ACHN (cell line): ENCODE results near the gene STXBP5.

Experiments used
- DNase-seq: peaks from one replicate; pipeline ENCODE4 v3.0.0-alpha.2; 2015
- in situ Hi-C: cut with HindIII; loops from 2 replicates; pipeline ENCODE4 v1.10.0; 2017; ENCODE audit warnings: low sequenced_read_pairs, low pct_ligation_motif_present, low pct_unique_long_range_greater_than_20kb

STXBP5 gene

DNA sequence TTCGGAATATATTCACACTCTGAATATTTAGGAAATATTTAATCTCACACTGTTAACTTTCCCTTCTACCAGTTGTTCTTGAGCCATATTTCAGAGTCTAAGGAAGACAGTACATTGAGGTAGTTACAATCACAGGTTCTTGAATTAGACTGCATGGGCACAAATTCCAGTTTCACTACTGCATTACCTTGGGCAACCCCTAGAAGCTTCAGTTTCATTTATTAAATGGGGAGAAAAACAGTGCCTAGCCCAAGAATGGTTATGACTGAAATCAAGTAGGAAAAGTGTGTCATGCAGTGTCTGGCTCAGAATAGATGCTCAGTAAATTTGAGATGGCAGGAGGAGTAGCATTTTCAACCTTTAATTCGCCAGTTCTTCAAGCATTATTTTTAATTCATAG, 179.8 kb downstream of the STXBP5 start:
- in situ Hi-C loops: no loop called here
- no peak for DNase-seq

DNA sequence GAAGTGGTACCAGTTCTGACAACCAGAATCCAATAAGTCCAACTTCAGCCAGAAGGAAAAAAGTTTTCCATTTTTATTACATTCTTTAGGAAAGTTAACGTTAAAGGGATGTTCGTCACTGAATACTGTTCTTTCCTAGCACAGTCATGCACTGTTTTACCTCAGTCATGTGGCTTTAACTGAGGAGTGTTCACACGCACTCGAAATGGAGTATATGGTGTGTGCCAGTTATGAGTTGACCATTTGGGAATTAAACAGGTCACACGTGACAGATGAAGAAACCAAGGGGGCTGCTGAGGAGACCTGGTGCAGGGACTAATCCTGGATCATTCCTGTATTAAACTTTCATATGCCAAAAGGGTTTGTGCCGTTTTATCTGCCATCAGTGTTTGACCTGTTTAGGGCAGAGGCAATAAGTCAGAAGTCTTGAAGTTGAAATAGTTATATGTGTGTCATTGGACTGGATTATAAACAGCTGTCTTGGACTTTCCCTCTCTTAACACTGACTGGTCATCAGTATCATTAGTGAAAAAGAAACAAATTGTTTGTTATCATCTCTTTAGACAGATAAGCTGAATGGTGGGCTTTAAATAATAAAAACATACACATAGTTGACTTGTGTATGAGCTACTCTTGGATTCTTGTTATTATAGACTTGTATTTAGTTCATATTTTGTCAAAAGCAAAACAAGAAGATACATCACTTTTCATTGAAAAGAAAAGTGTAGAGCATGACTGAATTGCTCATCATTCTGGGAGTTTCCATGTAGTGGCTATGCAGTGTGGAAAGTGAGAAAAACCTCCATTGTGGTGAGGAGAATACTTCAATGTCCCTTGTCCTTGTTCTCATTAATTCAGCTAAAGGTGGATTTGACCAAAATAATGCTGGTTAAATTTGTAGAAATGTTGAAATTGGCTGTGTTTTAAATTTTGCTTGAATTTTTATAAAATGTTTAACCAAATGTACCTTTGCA, 180.8 kb downstream of the STXBP5 start:
- in situ Hi-C loops: no loop called here
- DNase-seq: no peak

DNA sequence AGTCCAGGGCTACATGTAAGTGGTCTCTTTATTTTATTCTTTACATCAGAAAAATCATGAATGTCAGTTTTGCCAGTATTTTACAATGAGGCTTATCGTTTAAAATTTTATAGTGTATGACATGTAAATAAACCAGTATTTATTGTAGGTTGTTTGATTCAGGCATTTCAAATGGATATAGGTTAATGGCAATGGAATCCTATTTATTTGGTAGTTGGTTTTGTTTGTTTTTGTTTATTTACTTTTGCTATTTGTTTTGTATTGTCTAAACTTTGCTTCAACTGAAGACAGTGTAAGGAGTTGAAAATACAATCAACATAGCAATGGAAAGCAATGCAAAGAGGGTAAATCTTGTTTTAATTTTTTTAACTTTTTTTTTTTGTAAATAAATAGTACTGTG, 185.2 kb downstream of the STXBP5 start:
- no peak for DNase-seq
- in situ Hi-C loops: no loop called here

DNA sequence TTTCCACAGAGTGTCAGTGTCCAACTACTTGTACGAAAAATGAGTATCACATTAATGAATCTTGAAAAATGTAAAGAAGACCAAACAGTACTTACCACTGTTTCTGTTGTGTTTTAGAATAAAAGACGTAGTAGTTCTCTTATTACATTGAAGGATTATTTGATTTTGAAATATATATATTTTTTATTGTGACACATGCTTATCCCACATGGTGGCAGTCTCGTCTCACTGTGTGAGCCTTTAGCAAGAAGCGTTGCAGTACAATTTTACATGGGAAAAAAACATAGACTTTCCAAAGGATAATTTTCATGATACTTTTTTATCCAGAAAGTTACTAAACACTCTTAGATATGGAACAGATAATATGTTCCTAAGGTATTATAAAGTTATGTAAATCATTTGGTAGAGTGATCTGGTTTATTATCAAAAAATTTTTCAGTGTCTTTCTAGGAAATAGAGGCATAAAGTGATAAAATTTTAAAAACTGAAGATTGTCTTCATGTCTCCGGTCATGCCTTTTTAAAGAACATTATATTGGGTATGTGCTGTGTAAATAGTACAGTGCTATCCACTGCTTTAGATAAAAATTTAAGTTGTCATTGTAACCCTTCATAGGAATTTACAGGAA, 186.8 kb downstream of the STXBP5 start:
- in situ Hi-C loops: no loop called here

DNA sequence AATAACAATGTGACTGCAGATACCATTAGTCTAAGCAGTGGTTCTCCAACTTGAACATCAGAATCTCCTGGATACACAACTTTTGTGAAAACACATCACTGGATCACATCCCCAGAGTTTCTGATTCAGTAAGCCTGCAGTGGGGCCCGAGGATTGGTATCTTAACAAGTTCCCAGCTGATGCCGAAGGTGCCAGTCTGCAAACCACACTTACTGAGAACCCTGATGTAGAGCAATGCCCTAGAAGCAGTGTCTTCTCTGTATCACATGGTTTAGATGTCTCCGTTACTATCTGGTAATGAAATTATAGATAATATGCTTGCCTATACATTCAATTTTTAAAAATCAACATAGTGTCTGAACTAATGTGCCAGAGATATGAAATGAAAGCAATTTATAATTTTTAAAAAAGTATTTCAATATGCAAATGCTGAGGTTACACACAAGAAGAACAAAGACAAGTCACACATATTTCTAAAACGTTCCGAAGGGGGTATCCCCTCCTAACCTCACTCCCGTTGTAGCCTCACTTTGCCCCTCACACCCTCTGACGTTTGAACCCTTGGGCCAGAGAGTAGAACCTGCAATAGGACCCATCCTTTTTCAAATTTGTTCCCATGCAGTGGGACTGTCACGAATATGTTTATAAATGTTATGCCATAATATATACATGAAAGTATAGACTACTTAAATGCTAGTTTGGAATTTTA, 188.9 kb downstream of the STXBP5 start:
- in situ Hi-C loops: no loop called here
- no peak for DNase-seq

More for the DNA sequence above, 186.8 kb downstream of the STXBP5 start:
- DNase-seq: peak; percentile 24

DNA sequence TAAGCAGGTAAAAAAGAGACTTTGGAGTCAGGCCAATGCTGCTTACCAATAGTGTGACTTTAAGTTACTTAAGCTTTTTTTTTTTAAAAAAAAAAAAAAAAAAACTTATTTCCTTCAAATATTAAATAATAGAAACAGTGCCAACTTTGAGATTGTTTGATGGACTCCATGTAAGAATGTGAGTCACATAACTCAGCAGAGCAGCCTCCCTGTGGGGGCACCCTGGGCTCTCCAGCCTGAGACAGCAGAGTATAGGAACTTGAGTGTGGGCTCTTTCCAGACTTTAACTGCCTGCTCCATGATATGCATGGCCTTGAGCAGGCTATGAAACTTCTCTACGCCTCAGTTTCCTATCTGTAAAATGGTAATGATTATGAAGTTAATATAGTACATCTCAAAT, 190.9 kb downstream of the STXBP5 start:
- in situ Hi-C loops: no loop called here
- no peak for DNase-seq

DNA sequence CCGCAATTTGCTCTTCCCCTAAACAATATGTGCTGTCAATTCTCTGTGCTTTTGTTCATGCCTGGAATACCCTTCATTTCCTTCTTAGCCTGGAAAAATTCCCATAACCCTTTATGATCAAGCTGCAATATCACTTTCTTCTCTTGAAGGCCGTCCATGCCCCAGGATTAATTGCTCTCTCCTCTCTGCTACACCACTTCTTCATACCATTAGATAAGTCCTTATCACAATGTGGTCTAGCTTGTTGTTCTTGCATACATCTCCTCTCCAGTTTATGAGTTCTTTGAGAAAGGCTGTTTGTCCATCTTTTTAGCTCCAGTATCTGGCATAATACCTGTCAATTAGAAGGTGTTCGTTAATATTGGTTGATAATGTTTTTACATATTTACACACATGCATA, 193.1 kb downstream of the STXBP5 start:
- in situ Hi-C loops: no loop called here
- DNase-seq: no peak

DNA sequence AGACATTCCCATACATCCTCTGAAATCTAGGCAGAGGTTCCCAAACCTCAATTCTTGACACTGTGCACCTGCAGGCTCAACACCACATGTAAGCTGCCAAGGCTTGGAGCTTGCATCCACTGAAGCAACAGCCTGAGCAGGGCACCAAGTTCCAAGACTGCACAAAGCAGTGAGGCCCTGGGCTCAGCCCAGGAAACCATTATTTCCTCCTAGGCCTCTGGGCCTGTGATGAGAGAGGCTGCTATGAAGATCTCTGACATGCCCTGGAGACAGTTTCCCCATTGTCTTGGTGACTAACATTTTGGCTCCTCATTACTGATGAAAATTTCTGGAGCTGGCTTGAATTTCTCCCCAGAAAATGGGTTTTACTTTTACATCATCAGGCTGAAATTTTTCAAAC, 196.8 kb downstream of the STXBP5 start:
- no peak for DNase-seq
- in situ Hi-C loops: no loop called here

DNA sequence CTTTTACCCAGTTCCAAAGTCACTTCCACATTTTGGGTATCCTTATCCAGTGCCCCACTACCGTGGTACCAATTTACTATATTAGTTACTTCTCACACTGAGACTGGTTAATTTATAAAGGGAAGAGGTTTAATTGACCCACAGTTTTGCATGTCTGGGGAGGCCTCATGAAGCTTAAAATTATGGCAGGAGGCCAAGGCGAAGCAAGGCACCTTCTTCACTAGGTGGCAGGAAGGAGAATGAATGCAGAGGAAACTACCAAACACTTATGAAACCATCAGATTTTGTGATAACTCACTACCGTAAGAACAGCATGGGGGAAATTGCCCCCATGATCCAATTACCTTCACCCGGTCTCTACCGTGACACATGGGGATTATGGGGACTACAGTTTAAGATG, 197.6 kb downstream of the STXBP5 start:
- in situ Hi-C loops: no loop called here

DNA sequence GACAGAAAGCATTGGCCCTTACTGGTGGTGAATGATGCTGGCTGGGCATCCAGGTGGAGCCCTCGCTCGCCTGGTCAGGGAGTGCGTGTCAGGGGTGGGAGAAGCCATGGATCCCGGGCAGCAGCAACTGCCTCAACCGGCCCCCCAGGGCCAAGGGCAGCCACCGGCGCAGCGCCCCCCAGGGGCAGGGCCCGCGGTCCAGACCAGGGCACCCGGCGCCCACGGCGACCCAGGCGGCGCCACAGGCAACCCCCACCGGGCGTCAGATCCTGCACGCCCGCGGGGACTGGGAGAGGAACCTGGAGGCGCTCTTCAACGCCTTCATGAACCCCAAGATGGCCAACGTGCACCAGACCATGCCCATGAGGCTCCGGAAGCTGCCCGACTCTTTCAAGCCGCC, 202.6 kb downstream of the STXBP5 start:
- no peak for DNase-seq
- in situ Hi-C loops: no loop called here

More for the DNA sequence above, 197.6 kb downstream of the STXBP5 start:
- DNase-seq: no peak

DNA sequence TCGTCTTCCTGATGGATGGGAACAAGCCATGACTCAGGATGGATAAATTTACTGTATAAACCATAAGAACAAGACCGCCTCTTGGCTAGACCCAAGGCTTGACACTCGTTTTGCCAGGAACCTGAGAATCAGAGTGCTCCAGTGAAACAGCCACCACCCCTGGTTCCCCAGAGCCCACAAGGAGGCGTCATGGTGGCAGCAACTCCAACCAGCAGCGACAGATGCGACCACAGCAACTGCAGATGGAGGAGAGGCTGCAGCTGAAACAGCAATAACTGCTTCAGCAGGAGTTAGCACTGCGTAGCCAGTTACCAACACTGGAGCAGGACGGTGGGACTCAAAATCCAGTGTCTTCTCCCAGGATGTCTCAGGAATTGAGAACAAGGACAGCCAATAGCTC, 203.4 kb downstream of the STXBP5 start:
- no peak for DNase-seq
- in situ Hi-C loops: no loop called here

DNA sequence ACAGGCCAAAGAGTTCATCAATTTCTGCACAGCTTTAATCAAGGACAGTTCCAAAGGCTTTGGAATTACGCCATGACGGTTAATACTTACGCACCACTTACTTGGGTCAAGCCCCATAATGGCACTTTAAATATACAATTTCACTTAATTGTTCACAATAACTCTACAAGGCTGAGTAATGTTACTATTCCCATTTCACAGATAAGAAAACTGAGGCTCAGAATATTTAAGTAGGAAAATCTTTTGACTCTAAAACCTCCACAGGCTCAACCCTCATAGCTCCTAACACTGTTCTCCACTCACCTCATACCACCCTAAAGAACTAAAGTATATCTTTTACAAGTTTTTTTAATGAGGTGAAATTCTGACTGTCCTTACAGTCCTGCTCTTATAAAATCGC, 212.4 kb downstream of the STXBP5 start:
- no peak for DNase-seq
- in situ Hi-C loops: no loop called here

DNA sequence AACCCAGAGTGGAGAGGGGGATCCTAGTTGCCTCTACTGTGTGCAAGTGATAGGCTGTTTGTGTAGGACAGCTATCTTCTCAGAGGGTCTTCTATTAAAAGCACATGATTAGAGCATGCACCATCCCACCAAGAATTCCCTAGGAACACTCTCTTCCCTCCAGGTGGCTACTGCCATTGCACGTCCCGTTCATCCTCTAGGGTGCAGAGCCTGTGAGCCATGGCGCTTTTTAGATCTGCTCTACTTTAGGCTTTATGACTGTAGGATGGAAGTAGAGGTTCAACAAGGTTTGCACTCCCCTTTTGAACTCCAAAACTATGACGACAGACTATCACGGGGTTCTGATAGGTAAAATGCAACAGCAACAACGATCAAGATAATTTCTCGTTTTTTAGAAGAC, 213.7 kb downstream of the STXBP5 start:
- no peak for DNase-seq
- in situ Hi-C loops: no loop called here

DNA sequence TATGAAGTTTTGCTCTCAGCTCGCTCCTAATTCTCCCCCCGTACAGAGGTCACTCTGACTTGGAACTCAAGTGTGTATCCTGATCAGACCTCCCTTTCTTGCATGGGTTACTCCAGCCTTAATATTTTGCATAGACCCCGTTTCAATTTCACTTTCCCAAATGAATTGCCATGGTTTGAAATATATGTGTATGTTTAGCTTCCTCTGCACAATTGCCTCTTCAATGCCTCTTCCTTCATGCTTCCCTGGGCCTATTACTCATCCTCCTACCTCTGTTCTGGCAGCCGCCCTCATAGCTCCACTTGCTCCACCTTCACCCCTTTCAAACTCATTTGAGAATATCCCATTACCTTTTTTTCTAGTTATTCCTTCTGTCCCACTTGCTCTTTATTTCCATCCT, 214.3 kb downstream of the STXBP5 start:
- in situ Hi-C loops: no loop called here
- no peak for DNase-seq

DNA sequence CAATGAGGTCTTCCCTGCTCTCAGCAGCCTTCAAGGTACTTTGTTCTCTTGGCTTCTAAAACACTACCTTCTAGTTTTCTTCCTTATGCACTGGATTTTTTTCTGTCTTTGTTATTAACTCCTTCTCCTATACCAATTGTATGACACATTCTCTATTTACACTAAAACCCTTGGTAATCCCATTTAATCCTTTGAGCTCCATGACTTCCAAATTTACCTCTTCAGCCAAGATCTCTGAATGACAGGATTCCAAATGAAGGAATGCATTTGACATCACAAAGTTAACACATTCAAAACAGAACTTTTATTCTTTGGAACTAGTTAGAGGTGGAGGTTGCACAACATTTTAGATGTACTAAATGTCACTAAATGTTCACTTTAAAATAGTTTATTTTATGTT, 217.7 kb downstream of the STXBP5 start:
- in situ Hi-C loops: no loop called here

DNA sequence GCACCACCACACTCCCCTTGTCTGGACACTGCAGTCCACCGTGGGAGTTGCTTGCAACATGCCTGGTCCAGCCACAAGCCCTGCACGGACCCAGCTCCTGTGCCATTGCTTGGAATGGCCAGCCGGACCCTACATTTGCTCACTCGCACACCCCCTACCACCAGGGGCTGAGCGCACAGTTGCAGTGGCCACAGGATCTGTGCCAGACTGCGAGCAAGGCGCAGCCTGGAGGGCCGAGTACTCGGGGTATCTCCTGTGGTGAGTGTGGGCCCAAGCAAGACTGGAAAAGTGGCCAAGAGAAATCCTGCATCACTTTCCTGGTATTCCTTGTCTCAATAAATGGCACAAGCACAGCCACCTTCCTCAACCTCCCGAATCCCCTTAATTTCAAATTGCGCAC, 218.9 kb downstream of the STXBP5 start:
- in situ Hi-C loops: no loop called here
- DNase-seq: no peak

More for the DNA sequence above, 217.7 kb downstream of the STXBP5 start:
- no peak for DNase-seq

DNA sequence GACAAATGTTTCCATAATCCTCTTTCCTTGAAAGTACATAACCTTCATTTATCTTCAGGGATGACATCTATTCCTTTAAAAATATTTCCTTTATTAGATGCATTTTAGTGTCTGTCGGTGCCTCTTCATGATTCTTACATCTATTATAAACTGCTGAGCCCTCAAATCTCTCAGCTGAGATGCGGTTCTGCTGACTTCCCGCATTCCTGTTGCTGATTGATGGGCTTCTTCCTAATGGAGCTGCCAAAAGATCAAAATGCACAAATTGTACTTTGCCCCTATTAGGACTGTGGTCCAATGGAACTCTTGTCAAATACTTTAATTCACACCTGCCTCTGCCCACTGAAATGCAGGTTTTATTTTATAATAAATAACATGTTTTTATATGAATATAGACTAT, 225.6 kb downstream of the STXBP5 start:
- no peak for DNase-seq
- in situ Hi-C loops: no loop called here

DNA sequence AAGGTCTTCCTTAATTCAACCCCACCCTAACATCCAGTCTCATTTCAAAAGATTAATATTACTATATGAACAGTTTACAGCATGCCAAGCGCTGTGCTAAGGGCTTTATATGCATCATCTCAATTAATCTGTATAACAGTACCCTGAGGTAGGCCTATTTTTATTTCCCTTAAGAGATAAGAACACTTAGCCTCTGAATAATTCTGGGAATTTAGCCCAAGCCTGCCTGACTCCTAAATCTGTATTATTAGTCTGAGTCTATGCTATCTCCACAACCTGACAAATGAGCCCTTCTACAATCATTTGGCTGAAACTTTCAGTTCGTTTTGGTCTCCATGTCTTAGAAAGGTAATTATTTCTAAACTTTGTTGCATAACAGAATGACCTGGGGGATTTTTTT, 226.6 kb downstream of the STXBP5 start:
- DNase-seq: no peak
- in situ Hi-C loops: no loop called here

DNA sequence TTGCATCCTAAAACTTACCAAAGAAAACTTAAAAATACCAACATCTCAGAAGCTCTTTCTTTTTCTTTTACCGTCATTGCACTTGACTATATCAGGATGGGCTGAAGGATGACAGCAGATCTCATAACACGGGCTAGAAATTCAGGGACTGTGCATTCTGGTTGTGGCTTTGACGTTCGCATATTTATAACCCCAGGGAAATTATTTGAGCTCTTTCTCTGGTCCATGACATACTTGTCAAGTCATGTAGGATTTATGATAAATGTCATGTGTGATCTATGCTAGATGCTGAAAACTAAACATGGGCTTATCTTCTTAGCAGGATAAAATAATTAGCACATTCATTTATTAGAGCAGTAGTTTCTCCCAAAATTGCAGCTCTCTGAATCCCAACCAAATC, 229.9 kb downstream of the STXBP5 start:
- in situ Hi-C loops: no loop called here
- DNase-seq: no peak
